Measurements from ENCODE around the gene RADIL. TPM values are rescaled to one million over a fixed set of nuclear protein-coding genes. Genes with fewer than 3 reads are reported as not detected.

RADIL gene
- total and polyA plus RNA-seq, 2 donors (not counting 1 experiment from before 2014, with no cell fraction given): not detected

- peaks cover 5% of the 10 kb centered on the region for H3K9me3 Mint-ChIP-seq (ENCODE audit: insufficient read depth)
- Histone ChIP-seq H4K20me1 (ENCODE audit: control insufficient read depth, insufficient read depth, low read length, poor library complexity, severe bottlenecking) (no peaks in the 10 kb centered on the region), H3K4me2 (replicated peaks; ENCODE audit: low read depth, low read length, poor library complexity, severe bottlenecking) (no peak overlapping the region), H2AFZ (ENCODE audit: insufficient read depth, low read depth, low read length, poor library complexity, severe bottlenecking) (no peak overlapping the region), H3K36me3 (replicated peaks in 1 of 2; ENCODE audit: control extremely low read depth in 1 of 2, control insufficient read depth in 1 of 2, extremely low read depth in 1 of 2, insufficient read depth in 2 of 2, low read length in 1 of 2) (no peaks in the 10 kb centered on the region), H3K4me3 (ENCODE audit: control extremely low read depth in 1 of 5, extremely low read depth in 1 of 5, insufficient read depth in 1 of 5, low read depth in 2 of 5, low read length in 4 of 5) (no peak overlapping the region), H3K79me2 (ENCODE audit: control insufficient read depth, insufficient read depth, low read length) (no peaks in the 10 kb centered on the region), H3K9me3 (ENCODE audit: control extremely low read depth in 1 of 3, control insufficient read depth in 2 of 3, insufficient read depth in 1 of 3, low read length in 2 of 3) (peaks cover 0 to 20% (median 0%) of the 10 kb centered on the region in 3 donors), H3K27me3 (replicated peaks in 1 of 4; ENCODE audit: control extremely low read depth in 1 of 4, control insufficient read depth in 3 of 4, insufficient read depth in 4 of 4, low read length in 3 of 4) (no peaks in the 10 kb centered on the region), H3K4me1 (ENCODE audit: control insufficient read depth in 2 of 2, insufficient read depth in 2 of 2, low read length in 2 of 2) (no peaks in the 10 kb centered on the region), H3K9ac (ENCODE audit: low read length) (no peak overlapping the region), H3K27ac (ENCODE audit: low read length in 2 of 2) (no peak overlapping the region)
- ChIA-PET CTCF (no interaction called here), POLR2A (no interaction called here)
- DNase-seq (no peak), ATAC-seq (ENCODE audit: low read depth) (no peak)
- H3K27ac Mint-ChIP-seq: no peak overlapping the region
- H3K27me3 Mint-ChIP-seq: peaks cover 5% of the 10 kb centered on the region
- TF ChIP-seq EZH2 (IDR thresholded peaks at IDR 0.05; ENCODE audit: borderline replicate concordance, insufficient read depth, low read depth, low read length, poor library complexity, severe bottlenecking) (no peak), CTCF (IDR thresholded peaks at IDR 0.05) (no peak)
- no peak overlapping the region for H3K4me3 Mint-ChIP-seq
- H3K4me1 Mint-ChIP-seq: no peaks in the 10 kb centered on the region
- intact Hi-C loops (cut with micrococcal nuclease): no loop called here
- 85% methylated on average over 9 of the region's 11 CpGs for WGBS (ENCODE audit: insufficient coverage)
Measured at GRCh38 chr7:4895766-4896165, 12.2 kb upstream of the RADIL start.

- no peak overlapping the region for H3K4me3 Mint-ChIP-seq
- DNase-seq (no peak), ATAC-seq (ENCODE audit: low read depth) (no peak)
- POLR2A ChIA-PET: no interaction called here
- no peak overlapping the region for H3K9ac ChIP-seq (ENCODE audit: low read length)
- peaks cover 0 to 4% (median 0%) of the 10 kb centered on the region in 4 experiments for H3K27me3 ChIP-seq (replicated peaks in 1 of 4; ENCODE audit: control extremely low read depth in 1 of 4, control insufficient read depth in 3 of 4, insufficient read depth in 4 of 4, low read length in 3 of 4)
- peaks cover 13% of the 10 kb centered on the region for H3K27me3 Mint-ChIP-seq
- no peaks in the 10 kb centered on the region for H3K4me1 ChIP-seq (ENCODE audit: control insufficient read depth in 2 of 2, insufficient read depth in 2 of 2, low read length in 2 of 2)
- no peak overlapping the region for H3K27ac Mint-ChIP-seq
- H2AFZ ChIP-seq (ENCODE audit: insufficient read depth, low read depth, low read length, poor library complexity, severe bottlenecking): no peak overlapping the region
- intact Hi-C loops (cut with micrococcal nuclease): no loop called here
- no peaks in the 10 kb centered on the region for H4K20me1 ChIP-seq (ENCODE audit: control insufficient read depth, insufficient read depth, low read length, poor library complexity, severe bottlenecking)
- no peaks in the 10 kb centered on the region for H3K4me1 Mint-ChIP-seq
- H3K9me3 Mint-ChIP-seq (ENCODE audit: insufficient read depth): peaks cover 5% of the 10 kb centered on the region
- no peaks in the 10 kb centered on the region for H3K36me3 ChIP-seq (replicated peaks in 1 of 2; ENCODE audit: control extremely low read depth in 1 of 2, control insufficient read depth in 1 of 2, extremely low read depth in 1 of 2, insufficient read depth in 2 of 2, low read length in 1 of 2)
- H3K9me3 ChIP-seq (ENCODE audit: control extremely low read depth in 1 of 3, control insufficient read depth in 2 of 3, insufficient read depth in 1 of 3, low read length in 2 of 3): peaks cover 0 to 20% (median 0%) of the 10 kb centered on the region in 3 donors
- no peak overlapping the region for H3K4me2 ChIP-seq (replicated peaks; ENCODE audit: low read depth, low read length, poor library complexity, severe bottlenecking)
- no peak overlapping the region for H3K4me3 ChIP-seq (ENCODE audit: control extremely low read depth in 1 of 5, extremely low read depth in 1 of 5, insufficient read depth in 1 of 5, low read depth in 2 of 5, low read length in 4 of 5)
- 98% methylated on average over 8 of the region's 9 CpGs for WGBS (ENCODE audit: insufficient coverage)
- no peaks in the 10 kb centered on the region for H3K79me2 ChIP-seq (ENCODE audit: control insufficient read depth, insufficient read depth, low read length)
- no peak overlapping the region for H3K27ac ChIP-seq (ENCODE audit: low read length in 2 of 2)
- TF ChIP-seq CTCF (IDR thresholded peaks at IDR 0.05): no peak
- TF ChIP-seq EZH2 (IDR thresholded peaks at IDR 0.05; ENCODE audit: borderline replicate concordance, insufficient read depth, low read depth, low read length, poor library complexity, severe bottlenecking): no peak
- CTCF ChIA-PET: no interaction called here
Measured at GRCh38 chr7:4894482-4894881, 11.0 kb upstream of the RADIL start.
